Fibroblast of lung (primary cell): ENCODE results near the gene MYD88.

Experiments used
- CTCF ChIP-seq, 2 donors: IDR thresholded peaks in 1 of 2; conservative IDR thresholded peaks in 1 of 2; 1 replicate in 1 of 2; 2 replicates in 1 of 2; pipeline ENCODE4 v1.5.1; 2011 to 2012; ENCODE audit warnings: low read length in 2 of 2, control low read depth in 1 of 2, inconsistent platforms in 1 of 2, low read depth in 1 of 2, mild to moderate bottlenecking in 1 of 2
- EZH2 ChIP-seq: IDR thresholded peaks from 2 replicates; pipeline ENCODE4 v1.5.1; 2012; ENCODE audit warnings: low read length, control low read depth, mild to moderate bottlenecking; ENCODE audit errors: missing control alignments

GRCh38 chr3:38186781-38187180, 48.3 kb downstream of the MYD88 start:
- TF ChIP-seq CTCF (conservative IDR thresholded peaks at IDR 0.05 in 1 of 2, IDR thresholded peaks at IDR 0.05 in 1 of 2; ENCODE audit: low read depth in 1 of 2, low read length in 2 of 2) (no peak), EZH2 (no peak)
